NB4 (cell line): ENCODE results near the gene HEMGN.

ENCODE experiments used
- DNase-seq: peaks from one replicate; pipeline ENCODE4 v3.0.0; 2010; ENCODE audit warnings: low read depth
- H3K4me3 ChIP-seq: one replicate; pipeline ENCODE4 v1.5.1; 2011; ENCODE audit warnings: mild to moderate bottlenecking, low read depth, low read length, moderate library complexity
- MYC ChIP-seq: IDR thresholded peaks from 2 replicates; pipeline ENCODE4 v1.6.1; 2011; ENCODE audit warnings: low read depth, low read length
- POLR2A ChIP-seq: IDR thresholded peaks from 2 replicates; pipeline ENCODE4 v1.6.1; 2011; ENCODE audit warnings: mild to moderate bottlenecking; ENCODE audit not compliant: insufficient read length; ENCODE audit errors: extremely low read depth
- TF ChIP-seq, protein P1 (sequence below): IDR thresholded peaks from 2 replicates; pipeline ENCODE4 v1.6.1; 2011; ENCODE audit warnings: low read depth, low read length
- TF ChIP-seq, protein P2 (sequence below): IDR thresholded peaks from one replicate; pipeline ENCODE4 v1.5.1; 2012; ENCODE audit warnings: low read depth, low read length

The HEMGN gene

DNA sequence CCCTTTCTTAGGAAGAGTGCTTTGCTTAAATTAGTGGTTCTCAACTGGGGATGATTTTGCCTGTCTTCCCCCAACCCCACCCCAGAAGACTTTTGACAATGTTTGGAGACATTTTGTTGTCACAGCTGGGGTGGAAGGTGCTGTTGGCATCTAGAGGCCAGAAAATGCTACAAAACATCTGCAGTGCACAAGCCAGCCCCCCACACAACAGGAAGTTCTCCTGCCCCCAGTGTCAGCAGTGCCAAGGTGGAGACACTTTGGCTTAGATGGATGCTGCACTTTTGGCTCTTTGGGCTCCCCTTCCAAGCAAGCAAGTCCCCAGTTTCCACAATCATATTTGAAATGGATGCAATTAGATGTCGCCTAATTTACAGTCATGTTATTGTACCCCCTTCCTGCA, 2.7 kb downstream of the HEMGN start:
- TF ChIP-seq, protein P1, sequence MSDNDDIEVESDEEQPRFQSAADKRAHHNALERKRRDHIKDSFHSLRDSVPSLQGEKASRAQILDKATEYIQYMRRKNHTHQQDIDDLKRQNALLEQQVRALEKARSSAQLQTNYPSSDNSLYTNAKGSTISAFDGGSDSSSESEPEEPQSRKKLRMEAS = no peak
- no peak for TF ChIP-seq POLR2A
- no peak for TF ChIP-seq MYC
- TF ChIP-seq, protein P2, sequence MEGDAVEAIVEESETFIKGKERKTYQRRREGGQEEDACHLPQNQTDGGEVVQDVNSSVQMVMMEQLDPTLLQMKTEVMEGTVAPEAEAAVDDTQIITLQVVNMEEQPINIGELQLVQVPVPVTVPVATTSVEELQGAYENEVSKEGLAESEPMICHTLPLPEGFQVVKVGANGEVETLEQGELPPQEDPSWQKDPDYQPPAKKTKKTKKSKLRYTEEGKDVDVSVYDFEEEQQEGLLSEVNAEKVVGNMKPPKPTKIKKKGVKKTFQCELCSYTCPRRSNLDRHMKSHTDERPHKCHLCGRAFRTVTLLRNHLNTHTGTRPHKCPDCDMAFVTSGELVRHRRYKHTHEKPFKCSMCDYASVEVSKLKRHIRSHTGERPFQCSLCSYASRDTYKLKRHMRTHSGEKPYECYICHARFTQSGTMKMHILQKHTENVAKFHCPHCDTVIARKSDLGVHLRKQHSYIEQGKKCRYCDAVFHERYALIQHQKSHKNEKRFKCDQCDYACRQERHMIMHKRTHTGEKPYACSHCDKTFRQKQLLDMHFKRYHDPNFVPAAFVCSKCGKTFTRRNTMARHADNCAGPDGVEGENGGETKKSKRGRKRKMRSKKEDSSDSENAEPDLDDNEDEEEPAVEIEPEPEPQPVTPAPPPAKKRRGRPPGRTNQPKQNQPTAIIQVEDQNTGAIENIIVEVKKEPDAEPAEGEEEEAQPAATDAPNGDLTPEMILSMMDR = no peak
- H3K4me3 ChIP-seq = no peak overlapping the region
- no peak for DNase-seq

DNA sequence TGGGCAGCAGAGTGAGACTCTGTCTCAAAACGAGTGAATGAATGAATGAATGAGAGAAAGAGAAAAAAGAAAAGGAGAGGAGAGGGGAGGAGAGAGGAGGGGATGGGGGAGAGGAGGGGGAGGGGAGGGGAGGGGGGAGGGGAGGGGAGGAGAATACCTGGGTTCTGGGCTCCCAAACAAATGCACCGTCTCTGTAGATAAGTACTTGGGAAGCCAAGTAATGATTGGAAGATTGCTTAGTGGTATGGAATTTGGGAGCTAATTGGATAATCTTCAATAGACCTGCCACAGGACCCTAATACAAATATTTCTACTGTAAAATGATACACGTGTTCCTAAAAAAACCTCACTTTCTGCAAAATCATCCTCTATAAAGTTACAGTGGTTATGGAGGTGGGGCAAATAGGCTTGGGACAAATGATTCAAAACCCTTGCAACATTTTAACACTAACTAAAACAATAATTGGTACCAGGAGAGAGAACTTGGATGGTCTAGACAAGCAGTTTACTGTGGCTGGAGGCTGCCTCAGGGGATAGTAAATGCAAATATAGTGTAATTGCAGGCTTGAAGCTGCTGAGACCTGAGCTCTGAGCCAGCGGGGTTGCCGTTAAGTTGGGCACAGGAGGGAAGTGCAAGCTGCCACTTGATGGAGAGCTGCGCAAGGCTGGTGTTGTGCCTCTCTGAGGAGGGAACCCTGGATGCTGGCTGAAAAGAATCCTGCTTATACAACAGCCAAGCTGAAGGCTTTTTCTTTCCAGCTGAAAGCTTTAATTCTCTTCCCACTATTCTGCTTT, 3.5 kb downstream of the HEMGN start:
- TF ChIP-seq, protein P2 = no peak
- TF ChIP-seq, protein P1 = no peak
- TF ChIP-seq MYC (no peak), POLR2A (no peak)
- no peak overlapping the region for H3K4me3 ChIP-seq
- DNase-seq = peak; percentile 40

DNA sequence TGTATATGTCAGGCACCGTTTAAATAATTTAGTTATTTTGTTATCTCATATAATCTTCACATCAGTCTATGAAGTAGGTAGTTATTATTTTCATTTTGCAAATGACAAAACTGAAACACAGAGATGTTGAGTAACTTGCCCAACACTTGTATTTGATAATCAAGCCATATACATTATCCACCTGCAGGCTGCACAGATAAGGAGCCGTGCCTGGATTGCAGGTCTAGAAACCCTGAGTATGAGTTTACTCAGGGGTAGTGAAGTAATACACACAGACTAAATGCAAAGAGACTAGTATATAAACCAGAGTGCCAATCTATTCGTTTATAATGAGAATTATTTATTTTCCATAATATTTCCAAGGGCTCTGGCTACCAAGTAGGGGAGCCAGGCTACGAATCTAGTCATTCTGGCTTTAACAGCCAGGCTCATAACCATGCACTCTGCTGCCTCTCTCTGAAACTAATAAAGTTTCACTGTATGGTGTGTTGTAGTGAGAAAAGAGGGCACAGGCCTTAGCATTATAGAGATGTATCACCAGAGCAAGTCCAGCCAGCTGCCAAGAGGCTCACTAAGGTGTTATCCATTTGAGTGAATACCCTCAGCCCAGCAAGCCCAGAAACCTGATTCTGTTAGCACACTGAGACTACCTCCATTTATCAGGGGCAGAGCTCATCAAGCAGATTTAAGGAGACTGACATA, 4.5 kb downstream of the HEMGN start:
- DNase-seq = no peak
- TF ChIP-seq, protein P1 = no peak
- no peak for TF ChIP-seq POLR2A
- TF ChIP-seq, protein P2 = no peak
- no peak overlapping the region for H3K4me3 ChIP-seq

DNA sequence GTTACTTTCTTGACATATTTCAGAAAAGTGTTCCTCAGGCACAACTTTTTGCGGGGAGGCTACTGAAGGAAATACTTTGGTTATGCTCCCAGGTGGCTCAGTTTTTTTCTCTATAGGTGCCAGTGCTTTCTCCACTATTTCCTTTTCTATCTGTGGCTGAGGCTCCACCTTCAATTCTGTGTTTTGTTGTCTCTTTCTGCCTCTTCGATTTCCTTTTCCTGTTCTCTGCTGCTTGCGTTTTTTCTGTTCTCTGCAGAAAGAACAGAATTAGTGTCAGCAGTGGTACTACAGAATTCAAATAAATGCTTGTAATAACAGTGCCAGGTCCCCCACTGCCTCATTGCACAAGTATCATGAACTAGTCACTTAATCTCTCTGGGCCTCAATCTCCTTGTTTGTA, 7.0 kb downstream of the HEMGN start:
- no peak for DNase-seq

DNA sequence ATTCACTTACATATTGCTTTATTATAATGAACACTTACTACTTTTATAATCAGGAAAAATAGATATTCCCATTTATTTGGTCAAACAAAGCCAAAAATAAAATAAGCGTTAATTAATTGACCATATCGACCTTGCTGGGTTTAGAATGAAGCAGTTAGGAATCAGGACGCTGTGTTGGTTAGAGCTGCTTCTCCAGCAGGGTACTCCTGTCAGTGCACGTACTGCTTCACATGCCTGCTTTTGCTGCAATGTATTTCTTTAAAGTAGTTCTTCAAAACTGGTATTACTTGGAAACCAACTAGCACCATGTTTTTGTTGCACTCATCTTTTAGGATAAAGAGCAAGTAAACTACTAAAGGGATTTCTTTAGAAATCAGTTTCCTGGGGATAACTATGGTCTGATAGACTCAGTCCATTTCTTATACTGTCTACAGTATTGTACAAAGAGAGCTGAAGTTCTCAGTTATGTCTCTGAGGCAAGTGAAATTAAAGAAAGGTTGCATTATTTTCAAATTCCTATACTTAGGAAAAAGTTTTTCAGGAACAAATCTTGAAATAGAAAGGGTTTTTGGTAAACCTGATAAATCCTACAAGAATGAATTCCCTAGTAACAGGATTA, 8.9 kb downstream of the HEMGN start:
- no peak for TF ChIP-seq MYC
- TF ChIP-seq, protein P2 = no peak
- no peak for TF ChIP-seq POLR2A
- no peak for DNase-seq
- H3K4me3 ChIP-seq = no peak overlapping the region

More for the DNA sequence above, 7.0 kb downstream of the HEMGN start:
- no peak overlapping the region for H3K4me3 ChIP-seq
- TF ChIP-seq, protein P2 = no peak
- TF ChIP-seq, protein P1 = no peak
